K562 (cell line): ENCODE data around the gene GCNT2. TPM values are rescaled to one million over a fixed set of nuclear protein-coding genes. Genes with fewer than 3 reads are reported as not detected.

Experiments
- ATAC-seq: fragments of 200-7000 bp; cut with Tn5 transposase; 3 replicates; pipeline ENCODE4 v1.9.1; 2020; ENCODE audit warnings: moderate library complexity
- BruUV-seq: library from RNA; stranded (reverse); fragments of 400-500 nt; replicated peaks from 2 replicates; lab custom pipeline; 2021; lab: Mats Ljungman, UMichigan
- CTCF ChIA-PET: fragments of 300-600 bp; formaldehyde crosslinking; extraction: SDS; loops from one replicate; lab custom pipeline; 2021; ENCODE audit warnings: low intra/inter-chr PET ratio; lab: Yijun Ruan, JAX
- POLR2A ChIA-PET: fragments of 300-600, 350-650 bp; sonication (Branson Sonifier 250); formaldehyde crosslinking; extraction: SDS; loops from one replicate; lab custom pipeline; 2021; ENCODE audit warnings: antibody characterized with exemption, inconsistent platforms; lab: Yijun Ruan, JAX
- DNase-seq, 4 experiments: peaks; one replicate each; pipeline versions ENCODE4 v3.0.0 to v3.0.0-alpha.2; 2011 to 2018; ENCODE audit warnings: low spot score in 3 of 4, mixed read lengths in 3 of 4; ENCODE audit errors: extremely low read depth in 1 of 4
- FAIRE-seq: peaks from 2 replicates; lab custom pipeline; 2011; peaks lifted over from hg19 to GRCh38; lab: Jason Lieb, UNC
- H2AFZ ChIP-seq: 2 replicates; pipeline ENCODE4 v1.6.0; 2011; ENCODE audit warnings: low read depth, low read length, control low read depth, inconsistent platforms
- H3K27ac ChIP-seq: fragments of 200-600 bp; 3 replicates; pipeline ENCODE4 v1.8.0; 2011; ENCODE audit warnings: low read depth, mild to moderate bottlenecking, control low read depth, inconsistent platforms, low read length, moderate library complexity, mixed read lengths; ENCODE audit errors: extremely low read depth
- H3K27me3 ChIP-seq, 2 experiments: fragments of 300-600 bp in 1 of 2; 2 replicates in 1 of 2; 3 replicates in 1 of 2; pipeline versions ENCODE4 v1.6.0 to v1.8.0; 2011; ENCODE audit warnings: inconsistent platforms in 2 of 2, low read length in 2 of 2, mild to moderate bottlenecking in 1 of 2, mixed read lengths in 1 of 2, moderate library complexity in 1 of 2; ENCODE audit not compliant: control insufficient read depth in 2 of 2, insufficient read depth in 2 of 2
- H3K36me3 ChIP-seq: fragments of 300-600 bp; 3 replicates; pipeline ENCODE4 v1.8.0; 2011; ENCODE audit warnings: mild to moderate bottlenecking, low read length, inconsistent platforms; ENCODE audit not compliant: control insufficient read depth, insufficient read depth
- H3K4me1 ChIP-seq, 2 experiments: fragments of 200-600 bp in 1 of 2; replicated peaks in 1 of 2; 2 replicates in 1 of 2; 3 replicates in 1 of 2; pipeline versions ENCODE4 v1.5.1 to v1.8.0; 2011; ENCODE audit warnings: inconsistent platforms in 2 of 2, low read length in 2 of 2, mild to moderate bottlenecking in 1 of 2, mixed read lengths in 1 of 2, moderate library complexity in 1 of 2; ENCODE audit not compliant: control insufficient read depth in 2 of 2, insufficient read depth in 2 of 2
- H3K4me2 ChIP-seq: 2 replicates; pipeline ENCODE4 v1.6.1; 2011; ENCODE audit warnings: low read length, control low read depth, inconsistent platforms, mixed read lengths; ENCODE audit not compliant: insufficient read depth
- H3K4me3 ChIP-seq: fragments of 200-600 bp; sonication (generic), shearing (Covaris generic); 2 replicates; pipeline ENCODE4 v1.5.1; 2016; ENCODE audit warnings: control low read depth, inconsistent platforms
- H3K79me2 ChIP-seq: fragments of 200-600 bp; 3 replicates; pipeline ENCODE4 v1.8.0; 2011; ENCODE audit warnings: low read length, inconsistent platforms; ENCODE audit not compliant: control insufficient read depth, insufficient read depth
- H3K9ac ChIP-seq, 2 experiments: 2 replicates each; pipeline versions ENCODE4 v1.6.0 to v1.6.1; 2011; ENCODE audit warnings: low read depth in 2 of 2, low read length in 2 of 2, control low read depth in 1 of 2, inconsistent platforms in 1 of 2, mild to moderate bottlenecking in 1 of 2, mixed read lengths in 1 of 2; ENCODE audit not compliant: insufficient read depth in 1 of 2
- H3K9me1 ChIP-seq: one replicate; pipeline ENCODE4 v1.6.0; 2011; ENCODE audit warnings: inconsistent platforms, mild to moderate bottlenecking, low read length, moderate library complexity; ENCODE audit not compliant: control insufficient read depth, insufficient read depth
- H3K9me3 ChIP-seq: replicated peaks from 2 replicates; pipeline ENCODE4 v1.5.1; 2011; ENCODE audit warnings: low read depth, low read length, inconsistent platforms; ENCODE audit not compliant: control insufficient read depth, insufficient read depth
- H4K20me1 ChIP-seq: replicated peaks from 2 replicates; pipeline ENCODE4 v1.6.1; 2011; ENCODE audit warnings: low read length, inconsistent platforms, mixed read lengths; ENCODE audit not compliant: control insufficient read depth, insufficient read depth
- ELF2 ChIP-seq: fragments of 250-450 bp; sonication (Bioruptor Pico); IDR thresholded peaks from 2 replicates; pipeline ENCODE4 v1.5.0; 2021; ENCODE audit warnings: mild to moderate bottlenecking
- SFPQ ChIP-seq: fragments of 200-400 bp; formaldehyde crosslinking; IDR thresholded peaks from 2 replicates; pipeline ENCODE4 v1.6.1; 2017; ENCODE audit warnings: mild to moderate bottlenecking, low read depth, low read length, moderate library complexity
- ZC3H8 ChIP-seq: fragments of 450-650 bp; IDR thresholded peaks from 2 replicates; pipeline ENCODE4 v1.6.1; 2017
- ZNF121 ChIP-seq: sonication (generic); formaldehyde crosslinking; conservative IDR thresholded peaks from 2 replicates; pipeline ENCODE4 v1.8.0; 2022; ENCODE audit warnings: missing genetic modification reagents
- WGBS: fragments of 100-300 bp; shearing (Covaris generic); methylation state at CpG from one replicate; pipeline ENCODE4 v1.1.6; 2016; ENCODE audit warnings: low coverage, mixed read lengths; ENCODE audit not compliant: insufficient coverage; ENCODE audit errors: missing lambda C conversion rate; 5-methylcytosine and 5-hydroxymethylcytosine counted together
- in situ Hi-C: fragments of 300-500 bp; cut with MboI; formaldehyde crosslinking; loops from 4 replicates; pipeline ENCODE4 v1.15.0; 2018; ENCODE audit warnings: inconsistent platforms, mixed read lengths
- intact Hi-C: fragments of 100-400 bp; cut with micrococcal nuclease; formaldehyde crosslinking; loops from 2 replicates; pipeline ENCODE4 v1.14.2; 2022
- polyA plus RNA-seq, 8 experiments: library from polyadenylated mRNA; depleted of rRNA in 4 of 8; stranded (reverse) in 5 of 8; unstranded in 3 of 8; fragments of >200 nt; fragmentation: Nextera tagmentation in 2 of 8; fragmentation: Illumina TruSeq in 1 of 8; extraction: Ambion mirVana in 2 of 8; extraction: Trizol in 1 of 8; gene quantifications; 2 replicates each; pipeline versions ENCODE4 v1.2.1 to v1.2.3, GENCODE V29; 2011 to 2014; ENCODE audit warnings: inconsistent platforms in 1 of 8, missing spikeins in 1 of 8
- total RNA-seq, 7 experiments: library from RNA; depleted of rRNA in 6 of 7; stranded (reverse); fragments of >200 nt in 6 of 7; fragmentation: Illumina TruSeq in 2 of 7; extraction: Trizol in 2 of 7; gene quantifications; 2 replicates each; pipeline versions ENCODE4 v1.2.1 to v1.2.3, GENCODE V29; 2011 to 2021; ENCODE audit warnings: low replicate concordance in 1 of 7

Gene GCNT2
- total and polyA plus RNA-seq, 9 of the 15 experiments (the other 6 are each of a cell fraction or from before 2014, with no cell fraction given) = 0.78 to 2.6 (median 1.6) TPM

- no peak overlapping the region for H3K4me3 ChIP-seq
- intact Hi-C loops = no loop called here
- H3K36me3 ChIP-seq = no peaks in the 10 kb centered on the region
- H3K9me3 ChIP-seq = no peaks in the 10 kb centered on the region
- no TSS peak for BruUV-seq
- WGBS = 37% methylated on average over 5 of the region's 5 CpGs
- H3K4me2 ChIP-seq = no peak overlapping the region
- H3K27me3 ChIP-seq = peaks cover 3 to 8% of the 10 kb centered on the region in 2 experiments; a peak in 4 of 5 replicates
- DNase-seq (no peak), ATAC-seq (no peak), FAIRE-seq (no peak)
- TF ChIP-seq ELF2 (CRISPR knock-in tag) = 0 out of 2 replicates have a peak, but pooled peaks have one; percentile 15
- no peak for TF ChIP-seq ZC3H8
- TF ChIP-seq SFPQ = no peak
- TF ChIP-seq ZNF121 = peak; percentile 16; the same call in 1 of the 2 replicates
- CTCF ChIA-PET = no interaction called here
- no peaks in the 10 kb centered on the region for H3K4me1 ChIP-seq
- no peaks in the 10 kb centered on the region for H3K9me1 ChIP-seq
- in situ Hi-C loops = no loop called here
- H4K20me1 ChIP-seq = no peaks in the 10 kb centered on the region
- H2AFZ ChIP-seq = no peak overlapping the region
- no peak overlapping the region for H3K27ac ChIP-seq
- no peaks in the 10 kb centered on the region for H3K79me2 ChIP-seq
- POLR2A ChIA-PET = no interaction called here
- no peak overlapping the region for H3K9ac ChIP-seq
These were observed 76.4 kb downstream of the GCNT2 start for GRCh38 chr6:10597499-10598001.
